Upper lobe of left lung (tissue), 6 donors: ENCODE data around the gene MRPL24. TPM values are rescaled to one million over a fixed set of nuclear protein-coding genes. Genes with fewer than 3 reads are reported as not detected.
A peak's percentile ranks its signal among the peaks of the same experiment; 100 is the strongest.

Experiments used
- ATAC-seq, 2 donors: fragments of 200-7000 bp; cut with Tn5 transposase; one replicate each; pipeline ENCODE4 v1.9.1; 2022; ENCODE audit warnings: mild to moderate bottlenecking in 2 of 2, moderate library complexity in 2 of 2; ENCODE audit not compliant: low FRiP score in 2 of 2
- DNase-seq, 2 donors: peaks; one replicate each; pipeline ENCODE4 v3.0.0-alpha.2; 2019 to 2020
- H3K27ac ChIP-seq, 4 donors: fragments of 200-600 bp; sonication (generic); one replicate each; pipeline ENCODE4 v1.5.1; 2016 to 2019
- H3K27me3 ChIP-seq, 4 donors: fragments of 200-600 bp; sonication (generic); one replicate each; pipeline ENCODE4 v1.5.1; 2017 to 2019
- H3K36me3 ChIP-seq, 4 donors: fragments of 200-600 bp; sonication (generic); one replicate each; pipeline ENCODE4 v1.5.1; 2016 to 2019
- H3K4me1 ChIP-seq, 4 donors: fragments of 200-600 bp; sonication (generic); one replicate each; pipeline ENCODE4 v1.5.1; 2018 to 2019
- H3K4me3 ChIP-seq, 4 donors: fragments of 200-600 bp; sonication (generic); one replicate each; pipeline ENCODE4 v1.5.1; 2017 to 2019; ENCODE audit warnings: mild to moderate bottlenecking in 2 of 4, moderate library complexity in 1 of 4
- H3K9me3 ChIP-seq, 4 donors: fragments of 200-600 bp; sonication (generic); one replicate each; pipeline ENCODE4 v1.5.1; 2018 to 2019
- CTCF ChIP-seq, 6 experiments: fragments of 450-650 bp in 4 of 6; fragments of 200-600 bp in 2 of 6; sonication (generic) in 2 of 6; IDR thresholded peaks; one replicate each; pipeline ENCODE4 v1.5.1; 2016 to 2019; ENCODE audit warnings: antibody characterized with exemption in 6 of 6
- EP300 ChIP-seq, 4 donors: sonication (generic); formaldehyde crosslinking; IDR thresholded peaks; one replicate each; pipeline ENCODE4 v1.5.1; 2017; ENCODE audit warnings: antibody characterized with exemption in 4 of 4, control low read depth in 2 of 4
- POLR2A ChIP-seq, 4 donors: fragments of 450-650 bp; IDR thresholded peaks; one replicate each; pipeline ENCODE4 v1.5.1; 2016 to 2017; ENCODE audit warnings: antibody characterized with exemption in 4 of 4, mild to moderate bottlenecking in 2 of 4
- POLR2AphosphoS5 ChIP-seq, 2 donors: sonication (generic); formaldehyde crosslinking; IDR thresholded peaks; one replicate each; pipeline ENCODE4 v1.5.1; 2017; ENCODE audit warnings: antibody characterized with exemption in 2 of 2
- WGBS, 2 donors: methylation state at CpG; one replicate each; pipeline ENCODE4 v1.1.5; 2017 to 2018; 5-methylcytosine and 5-hydroxymethylcytosine counted together
- total RNA-seq, 6 donors: library from RNA; depleted of rRNA in 4 of 6; stranded (reverse); fragments of >200 nt in 4 of 6; gene quantifications; one replicate each; pipeline versions ENCODE4 v1.1.0 to v1.2.1, GENCODE V29; 2016 to 2021
- donor health status: DM: no; HTN: no; CAD: no; lungs with moderate emphysema.
- donor health status: DM: no; HTN: yes; CAD: no; lungs with severe emphysema.

Gene MRPL24
- total RNA-seq, 6 donors from 2014 or later = 19.6 to 52.5 (median 40.8) TPM

- TF ChIP-seq POLR2AphosphoS5 (IDR thresholded peaks at IDR 0.05) (no peak), CTCF (IDR thresholded peaks at IDR 0.05) (no peak), POLR2A (IDR thresholded peaks at IDR 0.05) (no peak), EP300 (IDR thresholded peaks at IDR 0.05) (no peak)
- no peak for ATAC-seq
- no peak overlapping the region for H3K4me3 ChIP-seq
- DNase-seq = no peak
- no peaks in the 10 kb centered on the region for H3K9me3 ChIP-seq
- H3K4me1 ChIP-seq = peaks cover 15 to 22% (median 16%) of the 10 kb centered on the region in 4 donors
- H3K27ac ChIP-seq = no peak overlapping the region
- H3K27me3 ChIP-seq = no peaks in the 10 kb centered on the region
- 94% methylated on average over 10 of the region's 10 CpGs for WGBS, 2 donors
- peaks cover 3 to 54% (median 35%) of the 10 kb centered on the region in 4 donors for H3K36me3 ChIP-seq
Measured at GRCh38 chr1:156738407-156738806, 2.5 kb downstream of the MRPL24 start.

GRCh38 chr1:156733989-156734584 lies 6.8 kb downstream of the MRPL24 start:
- no peak for TF ChIP-seq POLR2AphosphoS5 (IDR thresholded peaks at IDR 0.05)
- no peak for TF ChIP-seq CTCF (IDR thresholded peaks at IDR 0.05)
- no peak for TF ChIP-seq POLR2A (IDR thresholded peaks at IDR 0.05)
- no peak for TF ChIP-seq EP300 (IDR thresholded peaks at IDR 0.05)
- H3K36me3 ChIP-seq = peaks cover 0 to 48% (median 30%) of the 10 kb centered on the region in 4 donors
- no peaks in the 10 kb centered on the region for H3K27me3 ChIP-seq
- ATAC-seq = no peak
- DNase-seq = no peak
- H3K4me3 ChIP-seq = no peak overlapping the region
- peaks cover 5 to 7% (median 6%) of the 10 kb centered on the region in 4 donors for H3K4me1 ChIP-seq
- no peaks in the 10 kb centered on the region for H3K9me3 ChIP-seq
- 92 to 96% methylated on average over 14 to 20 of the region's 20 CpGs for WGBS, 2 donors
- H3K27ac ChIP-seq = no peak overlapping the region

GRCh38 chr1:156728599-156729462 lies 12.1 kb downstream of the MRPL24 start, which contains the start of gene ISG20L2:
TSS of gene ISG20L2 (minus strand) at chr1:156728766. CDS start at chr1:156727652, 1,114 bp downstream.
- TF ChIP-seq CTCF (IDR thresholded peaks at IDR 0.05) = peak in 3 of 6 experiments; percentile 10 to 18 (median 11)
- peak; percentile 83 to 89 for TF ChIP-seq POLR2AphosphoS5 (IDR thresholded peaks at IDR 0.05)
- peak in 2 of 4 donors; percentile 61 to 68 for TF ChIP-seq POLR2A (IDR thresholded peaks at IDR 0.05)
- peak in 1 of 4 donors; percentile 36 for TF ChIP-seq EP300 (IDR thresholded peaks at IDR 0.05)
- ATAC-seq (peak; percentile 96 to 97), DNase-seq (peak; percentile 87 to 99)
- Histone ChIP-seq H3K4me1 (peaks cover 40 to 48% (median 42%) of the 10 kb centered on the region in 4 donors), H3K36me3 (peaks cover 2 to 30% (median 17%) of the 10 kb centered on the region in 4 donors), H3K27me3 (no peaks in the 10 kb centered on the region), H3K4me3 (peak within 1 kb of the TSS; percentile 68 to 83 (median 77)), H3K27ac (peak within 1 kb of the TSS; percentile 95 to 99 (median 98)), H3K9me3 (no peaks in the 10 kb centered on the region)
- WGBS, 2 donors = 3% methylated on average over 23 to 45 of the region's 57 CpGs

- no peaks in the 10 kb centered on the region for H3K27me3 ChIP-seq
- WGBS, 2 donors = 0% methylated on average over 17 to 40 of the region's 46 CpGs
- TF ChIP-seq POLR2AphosphoS5 (IDR thresholded peaks at IDR 0.05) = peak in 1 of 2 donors; percentile 50
- no peak for TF ChIP-seq EP300 (IDR thresholded peaks at IDR 0.05)
- TF ChIP-seq CTCF (IDR thresholded peaks at IDR 0.05) = no peak
- TF ChIP-seq POLR2A (IDR thresholded peaks at IDR 0.05) = peak in 2 of 4 donors; percentile 34 to 68
- H3K36me3 ChIP-seq = peaks cover 9 to 30% (median 20%) of the 10 kb centered on the region in 4 donors
- H3K4me1 ChIP-seq = peaks cover 40 to 48% (median 42%) of the 10 kb centered on the region in 4 donors
- peak; percentile 80 to 96 for DNase-seq
- peak within 1 kb of the TSS; percentile 95 to 99 (median 98) for H3K27ac ChIP-seq
- H3K9me3 ChIP-seq = no peaks in the 10 kb centered on the region
- peak; percentile 89 for ATAC-seq
- H3K4me3 ChIP-seq = peak within 1 kb of the TSS; percentile 68 to 83 (median 77)
Measured at GRCh38 chr1:156727926-156728598, 12.8 kb downstream of the MRPL24 start, which contains the start of gene METTL25B. TSS of gene METTL25B (plus strand) at chr1:156728469. CDS start at chr1:156729105, 636 bp downstream.
